Activated CD4-positive, CD25-positive, alpha-beta regulatory T cell (primary cell): ENCODE results near the gene SYVN1.
"Not testable (repeated sequence)": the region's sequence is repeated elsewhere in the genome, so short reads cannot be mapped to it uniquely, and the experiment has no call there.

Experiments used
- DNase-seq, 4 experiments: peaks; one replicate each; lab custom pipeline; 2025; lab: John Stamatoyannopoulos, UW

The SYVN1 gene

DNA sequence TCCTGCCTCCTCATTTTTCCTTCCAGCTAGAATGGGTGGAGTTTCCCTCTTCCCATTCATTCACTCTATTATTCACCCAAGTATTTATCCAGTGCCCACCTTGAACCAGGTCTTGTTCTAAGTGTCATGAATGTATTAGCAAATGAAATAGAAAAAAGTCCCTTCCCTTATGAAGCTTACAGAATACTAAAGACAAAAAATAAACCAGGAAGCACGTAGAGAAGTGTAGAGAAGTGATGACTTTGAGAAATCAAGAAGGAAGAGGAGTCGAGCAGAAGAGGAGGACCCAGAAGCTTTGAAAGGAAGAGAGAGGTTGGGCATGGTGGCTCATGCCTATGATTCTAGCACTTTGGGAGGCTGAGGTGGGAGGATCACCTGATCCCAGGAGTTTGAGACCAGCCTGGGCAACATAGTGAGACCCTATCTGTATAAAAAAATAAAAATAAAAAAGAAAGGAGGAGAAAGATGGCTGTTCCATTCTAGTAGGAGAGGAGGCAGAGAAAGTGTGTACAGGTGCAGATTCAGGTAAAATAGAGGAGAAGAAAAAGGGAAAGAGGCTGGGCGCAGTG, 17.1 kb upstream of the SYVN1 start:
- no peak for DNase-seq

DNA sequence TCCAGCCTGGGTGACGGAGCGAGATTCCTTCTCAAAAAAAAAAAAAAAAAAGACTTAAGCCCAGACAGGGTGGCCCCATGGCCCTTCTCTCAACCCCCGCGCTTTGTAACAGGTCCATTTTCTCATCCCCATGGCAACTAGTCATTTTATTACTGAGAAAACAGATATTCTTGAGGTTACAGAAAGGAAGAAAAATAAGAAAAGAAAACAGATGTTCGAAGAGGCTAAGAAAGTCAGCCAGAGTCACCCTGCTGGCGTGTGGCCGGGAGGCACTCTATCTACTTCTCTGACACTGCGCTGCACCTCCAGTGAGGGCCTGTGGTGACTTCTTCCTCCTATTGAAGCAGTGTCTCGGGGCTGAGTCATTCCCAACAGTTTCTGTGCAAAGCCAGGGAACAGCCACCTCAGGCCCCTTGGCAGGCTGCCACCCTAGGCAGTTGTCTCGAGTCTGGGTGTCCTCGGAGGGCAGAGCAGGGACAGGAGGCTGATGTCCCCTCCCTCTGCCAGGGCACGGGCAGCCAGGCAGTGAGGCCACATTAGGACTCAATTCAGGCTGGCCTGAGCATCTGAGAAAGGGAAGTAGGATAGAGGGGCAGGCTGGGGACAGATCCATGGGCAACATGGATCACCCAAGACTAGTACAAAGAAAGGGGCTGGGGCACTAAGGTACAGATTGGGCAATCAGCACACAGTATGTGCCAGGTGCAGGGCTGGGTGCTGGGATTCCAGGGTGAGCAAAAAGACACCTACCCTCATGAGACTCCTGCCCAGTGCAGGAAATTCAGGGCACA, 16.4 kb upstream of the SYVN1 start:
- DNase-seq = no peak

GRCh38 chr11:65150131-65150508, 15.8 kb upstream of the SYVN1 start:
- not testable (repeated sequence) for DNase-seq

DNA sequence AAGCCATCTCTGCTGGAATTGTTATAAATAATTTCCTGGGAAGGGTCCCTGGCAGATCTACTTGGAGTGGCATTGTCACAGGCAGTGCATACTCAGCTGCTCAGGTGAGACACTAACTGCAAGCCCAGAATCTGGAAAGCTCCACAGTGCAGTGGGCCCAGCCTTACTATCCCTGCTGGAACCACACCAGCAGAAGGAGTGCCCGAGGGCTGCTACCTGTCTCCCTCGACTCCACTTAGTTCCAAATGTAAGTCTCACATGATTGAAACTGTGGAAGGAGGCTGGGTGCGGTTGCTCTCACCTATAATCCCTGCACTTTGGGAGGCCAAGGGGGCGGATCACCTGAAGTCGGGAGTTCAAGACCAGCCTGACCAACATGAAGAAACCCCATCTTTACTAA, 14.3 kb upstream of the SYVN1 start:
- no peak for DNase-seq

- DNase-seq = no peak
Observed at GRCh38 chr11:65147352-65148075, 13.2 kb upstream of the SYVN1 start.

DNA sequence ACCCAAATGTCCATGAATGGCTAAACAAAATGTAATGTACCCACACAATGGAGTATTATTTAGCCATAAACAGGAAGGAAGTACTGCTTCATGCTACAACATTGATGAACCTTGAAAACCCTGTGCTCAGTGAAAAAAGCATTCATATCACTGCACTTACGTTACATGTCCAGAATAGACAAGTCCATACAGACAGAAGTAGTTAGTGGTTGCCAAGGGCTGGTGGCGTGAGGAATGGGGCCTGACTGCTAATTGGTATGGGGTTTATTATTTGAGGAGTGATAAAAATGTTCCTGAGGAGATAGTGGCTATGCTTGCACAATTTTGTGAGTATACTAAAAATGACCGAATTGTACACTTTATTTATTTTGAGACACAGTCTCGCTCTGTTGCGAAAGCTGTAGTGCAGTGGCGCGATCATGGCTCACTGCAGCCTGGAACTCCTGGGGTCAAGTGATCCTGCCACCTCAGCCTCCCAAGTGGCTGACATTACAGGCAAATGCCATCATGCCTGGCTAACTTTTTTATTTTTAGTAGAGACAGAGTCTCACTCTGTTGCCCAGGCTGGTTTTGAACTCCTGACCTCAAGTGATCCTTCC, 7.7 kb upstream of the SYVN1 start:
- no peak for DNase-seq

- DNase-seq = no peak
Observed at GRCh38 chr11:65136515-65137096, 2.3 kb upstream of the SYVN1 start.

GRCh38 chr11:65135633-65136145, 1.4 kb upstream of the SYVN1 start:
- no peak for DNase-seq

- peak; percentile 66 to 71 (median 70) for DNase-seq
Observed at GRCh38 chr11:65134952-65135632, 773 bp upstream of the SYVN1 start.

DNA sequence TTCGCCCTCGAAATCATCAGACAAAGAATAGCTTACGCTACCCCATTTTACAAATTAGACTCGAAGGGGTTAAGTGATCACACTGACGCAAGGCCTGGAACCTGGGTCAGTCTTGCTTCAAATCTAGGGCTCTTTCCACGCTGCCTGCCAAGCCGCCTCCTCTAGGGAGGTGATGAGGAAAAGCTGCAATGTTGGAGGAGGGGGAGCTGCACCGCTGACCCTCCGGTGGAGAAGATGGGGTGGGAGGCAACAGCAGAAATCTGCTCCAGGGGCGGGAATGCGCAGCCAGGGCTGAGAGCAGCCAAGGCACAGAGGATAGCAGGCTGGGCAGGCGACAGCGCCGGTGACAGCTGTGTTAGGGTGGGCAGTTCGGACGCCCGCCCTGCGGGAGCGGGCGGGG, 595 bp downstream of the SYVN1 start:
- no peak for DNase-seq

DNA sequence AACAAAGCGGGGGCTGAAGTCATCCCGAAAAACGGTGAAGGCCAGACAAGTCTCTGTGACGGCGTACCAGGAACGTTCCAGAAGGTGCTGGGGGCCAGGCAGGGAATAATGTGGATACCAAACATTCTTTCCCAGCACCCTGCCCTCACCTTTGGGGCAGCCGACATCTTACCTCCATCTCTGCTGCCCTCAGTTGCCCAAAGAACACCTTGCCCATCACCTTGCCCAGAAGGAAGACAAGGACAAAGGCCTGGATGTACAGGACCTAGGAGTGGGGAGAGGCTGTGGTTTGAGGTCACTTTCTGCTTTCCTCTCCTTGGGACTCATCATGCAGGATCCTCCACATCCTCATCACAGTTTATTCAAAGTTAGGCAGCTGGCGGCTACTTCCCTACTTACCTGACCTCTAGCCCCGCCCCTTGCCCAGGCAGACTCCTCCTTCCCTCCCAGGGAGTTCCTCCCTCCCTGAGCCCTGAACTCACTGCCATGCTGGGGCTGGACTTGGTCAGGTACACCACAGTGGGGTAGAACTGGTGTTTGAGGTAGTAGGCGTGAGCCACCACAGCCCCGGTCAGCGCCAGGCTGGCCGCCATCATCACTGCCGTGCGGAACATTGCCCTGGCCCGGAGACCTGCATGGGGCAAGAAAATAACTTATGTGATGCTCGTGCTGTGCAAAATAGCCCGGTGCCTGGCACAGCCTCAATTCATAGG, 1.2 kb downstream of the SYVN1 start:
- DNase-seq = peak in 1 of 4 experiments; percentile 18

DNA sequence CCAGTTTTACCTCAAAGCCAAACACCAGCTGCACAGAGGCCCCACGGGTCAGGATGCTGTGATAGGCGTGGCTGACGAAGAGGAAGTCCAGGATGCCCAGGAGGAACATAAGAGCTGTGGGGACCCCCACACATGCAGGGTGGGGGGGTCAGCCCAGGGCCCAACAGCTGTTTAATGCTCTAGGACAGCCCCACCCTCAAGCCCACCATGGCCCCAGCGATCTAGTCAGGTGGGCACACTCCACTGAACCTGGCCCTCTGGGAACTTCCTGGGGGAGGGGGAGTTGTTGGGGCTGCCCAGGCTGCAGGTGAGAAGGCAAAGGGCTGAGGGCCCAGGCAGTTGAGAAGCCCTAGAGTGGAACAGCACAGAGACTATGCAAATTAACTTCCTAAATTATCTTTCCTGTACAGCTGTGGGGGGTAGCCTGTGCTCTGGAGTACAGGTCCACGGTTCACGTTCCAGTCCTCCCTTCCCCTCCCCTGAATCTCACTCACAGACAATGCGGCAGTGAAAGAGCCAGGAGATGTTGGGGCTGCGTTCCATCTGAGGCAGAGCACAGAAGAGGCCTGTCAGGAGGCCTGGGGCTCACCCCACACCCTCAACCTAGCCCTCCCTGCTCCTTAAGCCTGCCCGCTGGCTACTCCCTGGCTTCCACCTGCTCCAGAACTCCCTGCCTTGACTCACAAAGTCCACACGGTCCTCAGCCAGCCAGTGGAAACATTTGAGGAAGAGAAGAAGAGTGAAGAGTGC, 1.9 kb downstream of the SYVN1 start:
- DNase-seq = no peak

DNA sequence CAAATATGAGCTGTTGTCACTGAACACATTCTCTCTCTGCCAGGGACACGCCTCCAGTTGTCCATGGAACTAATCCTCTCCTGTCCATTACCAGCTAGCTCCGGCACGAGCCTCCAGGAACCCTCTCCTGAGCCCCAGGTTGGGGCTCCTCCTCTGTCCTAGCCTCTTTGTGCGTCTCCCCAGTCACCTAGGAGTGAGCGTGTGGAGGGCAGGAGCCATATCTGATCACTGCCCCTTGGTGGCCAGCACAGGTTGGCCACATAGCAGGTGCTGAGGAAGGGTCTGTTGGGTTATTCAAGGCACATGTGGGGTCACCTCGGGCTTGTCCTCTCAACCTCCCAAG, 2.5 kb downstream of the SYVN1 start:
- DNase-seq = no peak

DNA sequence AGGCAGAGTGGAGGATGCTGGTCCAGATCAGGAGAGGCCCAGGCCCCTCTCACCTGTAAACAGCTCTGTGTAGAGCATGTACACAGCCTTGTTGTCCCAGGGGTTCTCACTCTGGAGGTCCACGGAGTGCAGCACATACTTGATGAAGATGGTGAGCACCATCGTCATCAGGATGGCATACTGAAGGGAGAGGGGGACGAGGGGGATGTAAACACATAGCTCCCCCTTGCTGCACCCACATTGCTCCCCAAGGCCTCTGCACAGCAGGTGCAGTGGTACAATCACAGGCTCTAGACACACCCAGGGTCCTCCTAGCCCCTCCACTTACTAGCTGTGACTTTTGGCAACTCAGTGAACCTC, 2.9 kb downstream of the SYVN1 start:
- no peak for DNase-seq

DNA sequence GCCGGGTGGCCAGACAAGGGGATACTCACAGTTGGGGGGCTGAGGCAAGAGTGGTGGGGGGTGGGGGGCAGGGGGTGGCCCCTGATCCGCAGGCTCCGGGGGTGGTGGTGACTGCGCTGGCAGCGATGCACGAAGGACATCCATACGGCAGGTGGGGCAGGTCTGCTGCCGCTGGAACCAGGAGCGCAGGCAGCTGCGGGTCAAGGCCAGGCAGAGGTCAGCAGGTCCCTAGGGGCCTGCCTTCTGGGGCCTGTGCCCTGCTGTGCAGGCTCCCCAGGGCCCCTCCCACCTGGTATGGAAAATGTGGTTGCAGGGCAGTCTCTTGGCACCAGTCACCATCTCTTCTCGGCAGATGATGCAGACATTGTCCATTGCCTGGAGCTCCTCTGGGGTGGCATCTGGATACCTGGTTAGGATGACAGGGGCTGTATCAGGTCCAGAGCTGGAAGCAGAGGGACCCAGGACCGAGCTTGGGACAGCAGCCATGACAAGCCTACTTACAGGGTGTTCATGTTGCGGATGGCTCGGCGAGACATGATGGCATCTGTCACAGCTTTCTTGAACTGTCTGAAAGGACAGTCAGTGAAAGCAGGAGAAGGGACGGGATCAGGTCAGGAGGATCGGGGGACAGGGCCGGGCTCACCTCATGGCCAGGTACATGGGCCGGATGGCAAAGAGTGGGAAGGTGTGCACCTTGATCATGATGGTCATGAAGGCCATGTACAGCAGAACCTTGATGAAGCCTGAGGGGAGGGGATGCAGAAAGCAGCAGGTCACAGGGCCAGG, 3.5 kb downstream of the SYVN1 start:
- DNase-seq = no peak

GRCh38 chr11:65129649-65130441, 4.5 kb downstream of the SYVN1 start:
- no peak for DNase-seq

GRCh38 chr11:65128182-65129145, 5.9 kb downstream of the SYVN1 start:
- no peak for DNase-seq
